Measurements from ENCODE around the gene LIMA1. TPM values are rescaled to one million over a fixed set of nuclear protein-coding genes. Genes with fewer than 3 reads are reported as not detected.
A peak's percentile ranks its signal among the peaks of the same experiment; 100 is the strongest.

LIMA1 gene
- total RNA-seq, 2 donors from 2014 or later = 48.8 to 53.4 TPM

- 77 to 83% methylated on average over 7 of the region's 7 CpGs for WGBS, 2 donors
- no peaks in the 10 kb centered on the region for H3K36me3 ChIP-seq (replicated peaks in 1 of 2; ENCODE audit: insufficient read depth in 1 of 2, low read depth in 2 of 2)
- H3K27me3 ChIP-seq = no peaks in the 10 kb centered on the region
- peaks cover 31% of the 10 kb centered on the region for H3K4me1 ChIP-seq
- H3K9me3 ChIP-seq = no peaks in the 10 kb centered on the region
- no peak overlapping the region for H3K4me3 ChIP-seq
- TF ChIP-seq POLR2A (IDR thresholded peaks at IDR 0.05) (no peak), CTCF (IDR thresholded peaks at IDR 0.05) (no peak)
- ATAC-seq (no peak), DNase-seq (no peak)
- H3K27ac ChIP-seq = peak overlapping the region in 3 of 4 donors; percentile 19 to 69 (median 52)
- intact Hi-C loops (cut with DNase I) = no loop called here
These were observed 37.0 kb downstream of the LIMA1 start for GRCh38 chr12:50246197-50246865.

GRCh38 chr12:50243507-50243906, 39.8 kb downstream of the LIMA1 start:
- no peaks in the 10 kb centered on the region for H3K9me3 ChIP-seq
- intact Hi-C loops (cut with DNase I) = no loop called here
- H3K27ac ChIP-seq = peak overlapping the region in 1 of 4 donors; percentile 71
- 59 to 77% methylated on average over 1 of the region's 1 CpG for WGBS, 2 donors
- no peaks in the 10 kb centered on the region for H3K27me3 ChIP-seq
- TF ChIP-seq CTCF (IDR thresholded peaks at IDR 0.05) (no peak), POLR2A (IDR thresholded peaks at IDR 0.05) (no peak)
- DNase-seq = no peak
- peaks cover 0 to 2% of the 10 kb centered on the region in 2 donors for H3K36me3 ChIP-seq (replicated peaks in 1 of 2; ENCODE audit: insufficient read depth in 1 of 2, low read depth in 2 of 2)
- no peak overlapping the region for H3K4me3 ChIP-seq
- peaks cover 23% of the 10 kb centered on the region for H3K4me1 ChIP-seq
- ATAC-seq = no peak

- no peak for ATAC-seq
- WGBS, 2 donors = 79 to 93% methylated on average over 1 of the region's 1 CpG
- Histone ChIP-seq H3K27me3 (no peaks in the 10 kb centered on the region), H3K27ac (peak overlapping the region in 3 of 4 donors; percentile 25 to 71 (median 65)), H3K4me1 (peaks cover 23% of the 10 kb centered on the region), H3K4me3 (no peak overlapping the region), H3K9me3 (no peaks in the 10 kb centered on the region), H3K36me3 (replicated peaks in 1 of 2; ENCODE audit: insufficient read depth in 1 of 2, low read depth in 2 of 2) (peaks cover 0 to 2% of the 10 kb centered on the region in 2 donors)
- no peak for DNase-seq
- TF ChIP-seq POLR2A (IDR thresholded peaks at IDR 0.05) = no peak
- TF ChIP-seq CTCF (IDR thresholded peaks at IDR 0.05) = no peak
- intact Hi-C loops (cut with DNase I) = no loop called here
These were observed 40.5 kb downstream of the LIMA1 start for GRCh38 chr12:50242751-50243191.

- ATAC-seq (no peak), DNase-seq (no peak)
- Histone ChIP-seq H3K27ac (peak overlapping the region in 3 of 4 donors; percentile 2 to 71 (median 3)), H3K36me3 (replicated peaks in 1 of 2; ENCODE audit: insufficient read depth in 1 of 2, low read depth in 2 of 2) (peaks cover 0 to 2% of the 10 kb centered on the region in 2 donors), H3K27me3 (no peaks in the 10 kb centered on the region), H3K4me3 (no peak overlapping the region), H3K9me3 (no peaks in the 10 kb centered on the region), H3K4me1 (peaks cover 23% of the 10 kb centered on the region)
- TF ChIP-seq CTCF (IDR thresholded peaks at IDR 0.05) (no peak), POLR2A (IDR thresholded peaks at IDR 0.05) (no peak)
- intact Hi-C loops (cut with DNase I) = no loop called here
- whole genome bisulfite sequencing, 2 donors = 14 to 30% methylated on average over 1 of the region's 1 CpG
These were observed 42.1 kb downstream of the LIMA1 start for GRCh38 chr12:50241178-50241577.

GRCh38 chr12:50240792-50241114, 42.6 kb downstream of the LIMA1 start:
- intact Hi-C loops (cut with DNase I) = no loop called here
- Histone ChIP-seq H3K9me3 (no peaks in the 10 kb centered on the region), H3K4me1 (peaks cover 23% of the 10 kb centered on the region), H3K36me3 (replicated peaks in 1 of 2; ENCODE audit: insufficient read depth in 1 of 2, low read depth in 2 of 2) (peaks cover 0 to 3% of the 10 kb centered on the region in 2 donors), H3K4me3 (no peak overlapping the region), H3K27ac (peak overlapping the region in 2 of 4 donors; percentile 2 to 71), H3K27me3 (no peaks in the 10 kb centered on the region)
- TF ChIP-seq POLR2A (IDR thresholded peaks at IDR 0.05) = no peak
- TF ChIP-seq CTCF (IDR thresholded peaks at IDR 0.05) = no peak
- WGBS, 2 donors = 33 to 46% methylated on average over 1 of the region's 1 CpG
- ATAC-seq (no peak), DNase-seq (no peak)

Measured in body of pancreas (tissue), 4 donors.